ENCODE measurements around the gene PRKAG1.

PRKAG1 gene

DNA sequence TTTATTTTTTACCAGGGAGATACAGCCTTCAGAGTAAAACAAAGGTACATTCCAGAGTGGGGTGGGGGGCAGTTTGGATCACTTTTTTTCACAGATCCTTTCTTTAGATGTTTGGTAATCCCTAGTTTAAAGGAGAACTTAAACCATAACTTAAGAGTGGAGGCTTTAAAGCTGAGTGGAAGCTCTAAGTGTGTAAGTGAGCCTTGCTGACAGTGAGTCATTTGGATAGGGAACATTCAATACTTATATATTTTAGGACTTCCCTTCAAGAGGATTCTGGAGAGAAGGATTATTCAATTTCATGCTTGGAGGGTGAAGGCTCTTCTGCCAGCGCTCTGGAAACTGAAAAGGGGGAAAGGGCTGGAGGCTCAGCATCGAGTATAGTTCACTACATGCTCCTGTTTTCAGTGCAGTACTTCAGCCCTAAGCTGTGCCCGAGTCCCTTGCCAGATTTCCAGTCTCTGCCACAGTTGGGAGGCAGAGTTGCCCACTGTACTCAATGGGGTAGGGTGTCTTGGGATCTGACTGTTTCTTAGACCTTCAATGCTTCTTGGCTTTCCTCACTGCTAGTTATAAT lies 8.4 kb downstream of the PRKAG1 start:
- no peak overlapping the region for H3K4me3 ChIP-seq (ENCODE audit: low read depth, low read length)
- H3K27ac ChIP-seq (ENCODE audit: low read depth, low read length) = no peak overlapping the region

DNA sequence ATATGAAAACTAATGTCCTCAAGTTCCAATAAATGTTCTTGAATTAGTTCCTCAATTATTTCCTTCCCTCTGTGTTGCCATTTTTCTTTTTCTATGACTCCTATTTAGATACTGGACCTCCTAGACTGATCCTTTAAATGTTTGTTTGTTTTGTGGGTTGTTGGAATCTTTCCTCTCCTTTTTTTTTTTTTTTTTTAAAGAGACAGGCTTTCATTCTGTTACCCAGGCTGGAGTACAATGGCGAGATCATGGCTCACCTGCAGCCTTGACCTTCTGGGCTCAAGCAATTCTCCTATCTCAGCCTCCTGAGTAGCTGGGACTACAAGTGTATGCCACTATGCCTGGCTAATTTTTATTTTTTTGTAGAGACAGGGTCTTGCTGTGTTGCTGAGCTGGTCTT lies 9.6 kb downstream of the PRKAG1 start:
- Histone ChIP-seq H3K27ac (ENCODE audit: low read depth, low read length) (no peak overlapping the region), H3K4me3 (ENCODE audit: low read depth, low read length) (no peak overlapping the region), H2AFZ (ENCODE audit: low read length, unreplicated experiment) (no peak overlapping the region), H3K4me1 (ENCODE audit: control insufficient read depth, insufficient read depth, low read length, unreplicated experiment) (no peaks in the 10 kb centered on the region), H3K27me3 (ENCODE audit: insufficient read depth, low read length) (no peaks in the 10 kb centered on the region), H3K79me2 (ENCODE audit: control insufficient read depth, insufficient read depth, low read length, unreplicated experiment) (no peaks in the 10 kb centered on the region), H3K36me3 (ENCODE audit: insufficient read depth, low read length) (peaks cover 13% of the 10 kb centered on the region)

More for the DNA sequence above, 8.4 kb downstream of the PRKAG1 start:
- H3K27me3 ChIP-seq (ENCODE audit: insufficient read depth, low read length) = no peaks in the 10 kb centered on the region
- no peak overlapping the region for H2AFZ ChIP-seq (ENCODE audit: low read length, unreplicated experiment)
- H3K36me3 ChIP-seq (ENCODE audit: insufficient read depth, low read length) = peaks cover 10% of the 10 kb centered on the region
- peaks cover 3% of the 10 kb centered on the region for H3K4me1 ChIP-seq (ENCODE audit: control insufficient read depth, insufficient read depth, low read length, unreplicated experiment)
- peaks cover 9% of the 10 kb centered on the region for H3K79me2 ChIP-seq (ENCODE audit: control insufficient read depth, insufficient read depth, low read length, unreplicated experiment)

DNA sequence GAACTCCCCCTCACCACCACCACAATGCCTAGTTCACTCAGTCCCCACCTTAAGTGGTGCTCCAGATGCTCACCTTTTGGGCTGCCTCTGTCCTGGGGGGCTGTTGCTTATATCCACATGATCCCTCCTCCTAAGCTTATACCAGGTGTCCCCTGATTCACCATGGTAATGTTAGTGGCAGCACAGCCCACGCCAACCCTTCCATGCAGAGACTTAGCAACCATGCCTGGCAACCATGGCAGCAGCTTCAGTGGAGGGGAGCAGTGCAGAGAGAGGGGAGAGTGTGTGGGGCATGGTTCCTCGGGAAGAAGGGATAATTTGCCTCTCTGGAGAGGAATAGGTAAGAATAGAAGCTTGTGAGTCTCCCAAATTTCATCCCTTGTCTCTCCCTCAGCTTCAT lies 18.2 kb downstream of the PRKAG1 start:
- Histone ChIP-seq H3K27me3 (ENCODE audit: insufficient read depth, low read length) (peaks cover 12% of the 10 kb centered on the region; the same call in 1 of the 2 replicates), H3K79me2 (ENCODE audit: control insufficient read depth, insufficient read depth, low read length, unreplicated experiment) (no peaks in the 10 kb centered on the region), H3K4me1 (ENCODE audit: control insufficient read depth, insufficient read depth, low read length, unreplicated experiment) (peaks cover 14% of the 10 kb centered on the region), H3K36me3 (ENCODE audit: insufficient read depth, low read length) (peaks cover 8% of the 10 kb centered on the region; the same call in 1 of the 2 replicates), H2AFZ (ENCODE audit: low read length, unreplicated experiment) (no peak overlapping the region), H3K27ac (ENCODE audit: low read depth, low read length) (no peak overlapping the region), H3K4me3 (ENCODE audit: low read depth, low read length) (peak overlapping the region; percentile 73; the same call in 1 of the 2 replicates)

DNA sequence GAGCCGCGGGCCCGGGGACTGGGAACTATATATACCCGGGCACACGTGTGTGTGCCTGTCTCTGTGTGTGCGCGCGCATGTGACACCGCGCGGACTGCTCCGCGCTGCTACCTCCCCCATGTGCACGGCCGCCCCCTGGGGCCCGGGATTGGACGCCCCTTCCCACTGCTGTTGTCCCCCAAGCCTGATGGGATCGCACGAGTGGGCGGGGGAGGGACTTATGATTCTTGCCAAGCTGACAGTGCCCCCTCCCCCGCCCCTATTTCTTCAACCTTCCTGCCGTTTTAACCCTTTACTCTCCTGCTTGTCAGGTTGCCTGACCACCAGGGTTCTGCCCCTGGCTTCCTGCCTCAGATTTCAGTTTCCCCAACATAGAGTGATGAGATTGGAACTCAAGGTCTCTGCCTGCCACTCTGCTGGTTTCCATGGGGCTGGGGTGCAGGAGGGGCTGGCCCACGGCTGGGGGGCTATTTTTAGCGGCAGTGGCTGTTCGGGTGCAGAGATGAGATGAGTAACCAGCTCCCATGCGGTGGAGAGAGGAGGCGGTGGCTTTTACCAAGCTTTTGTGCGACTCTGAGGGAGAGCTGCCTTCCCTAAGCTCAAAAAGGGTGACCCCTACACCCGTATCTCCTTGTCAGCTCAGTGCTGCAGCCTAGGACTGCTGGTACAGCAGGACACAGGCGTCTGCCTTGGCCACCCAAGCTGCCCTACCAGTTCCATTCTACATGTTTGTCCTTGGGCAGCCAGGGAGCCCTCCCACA lies 19.0 kb downstream of the PRKAG1 start, which contains the start of gene DDN:
Gene DDN, minus strand, starts transcription at position 5 of the 761 bp plus-strand sequence. CDS start 88 bp downstream, outside the sequence.
- Histone ChIP-seq H3K27ac (ENCODE audit: low read depth, low read length) (peak within 1 kb of the TSS; percentile 6; the same call in 1 of the 2 replicates), H3K4me3 (ENCODE audit: low read depth, low read length) (peak within 1 kb of the TSS; percentile 74), H2AFZ (ENCODE audit: low read length, unreplicated experiment) (peak within 1 kb of the TSS; percentile 63), H3K4me1 (ENCODE audit: control insufficient read depth, insufficient read depth, low read length, unreplicated experiment) (peaks cover 14% of the 10 kb centered on the region), H3K27me3 (ENCODE audit: insufficient read depth, low read length) (peaks cover 19% of the 10 kb centered on the region), H3K79me2 (ENCODE audit: control insufficient read depth, insufficient read depth, low read length, unreplicated experiment) (no peaks in the 10 kb centered on the region), H3K36me3 (ENCODE audit: insufficient read depth, low read length) (peaks cover 3% of the 10 kb centered on the region; the same call in 1 of the 2 replicates)

DNA sequence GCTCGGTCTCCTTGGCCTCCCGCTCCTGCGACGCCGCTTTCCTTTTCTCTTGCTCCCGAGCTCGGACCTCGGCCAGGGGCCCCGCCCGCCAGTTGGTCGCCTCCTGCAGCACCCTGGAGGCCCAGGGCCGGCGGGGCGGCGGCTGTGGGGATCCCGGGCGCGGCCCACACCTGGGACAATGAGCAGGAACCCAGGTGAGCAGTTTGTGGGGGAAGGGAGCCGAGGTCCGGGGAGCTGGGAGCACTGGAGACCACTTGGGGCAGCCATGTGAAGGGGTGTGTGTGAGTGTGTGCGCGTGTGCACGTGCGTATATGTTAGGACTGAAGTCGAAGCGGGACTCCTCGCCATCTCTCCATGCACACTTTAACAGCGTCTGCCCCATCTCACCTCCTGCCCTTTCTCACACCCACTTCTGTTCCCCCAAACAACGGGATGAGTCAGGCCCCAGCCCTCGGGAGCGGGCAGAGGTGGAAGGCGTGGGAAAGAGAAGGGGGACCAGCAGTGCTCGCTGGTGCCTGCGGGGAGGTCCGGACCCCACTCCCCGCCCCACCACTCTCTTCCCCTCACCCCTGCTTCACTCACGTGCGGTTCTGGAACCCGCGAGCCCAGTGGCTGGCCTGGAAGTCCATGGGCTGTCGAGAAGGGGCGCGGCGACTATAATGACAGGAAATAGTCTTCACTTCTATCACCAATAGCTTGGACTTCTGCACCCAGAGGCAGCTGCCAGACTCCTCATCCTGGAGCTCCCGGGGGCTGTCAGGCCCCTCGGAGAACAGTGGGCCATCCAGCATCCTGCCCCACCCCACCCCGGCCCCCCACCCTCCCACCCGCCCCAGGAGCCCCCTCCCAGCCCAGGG lies 19.9 kb downstream of the PRKAG1 start:
- Histone ChIP-seq H2AFZ (ENCODE audit: low read length, unreplicated experiment) (peak overlapping the region; percentile 63), H3K79me2 (ENCODE audit: control insufficient read depth, insufficient read depth, low read length, unreplicated experiment) (no peaks in the 10 kb centered on the region), H3K27ac (ENCODE audit: low read depth, low read length) (no peak overlapping the region), H3K4me1 (ENCODE audit: control insufficient read depth, insufficient read depth, low read length, unreplicated experiment) (peaks cover 14% of the 10 kb centered on the region), H3K36me3 (ENCODE audit: insufficient read depth, low read length) (peaks cover 3% of the 10 kb centered on the region; the same call in 1 of the 2 replicates), H3K27me3 (ENCODE audit: insufficient read depth, low read length) (peaks cover 28% of the 10 kb centered on the region), H3K4me3 (ENCODE audit: low read depth, low read length) (peak overlapping the region; percentile 74)

DNA sequence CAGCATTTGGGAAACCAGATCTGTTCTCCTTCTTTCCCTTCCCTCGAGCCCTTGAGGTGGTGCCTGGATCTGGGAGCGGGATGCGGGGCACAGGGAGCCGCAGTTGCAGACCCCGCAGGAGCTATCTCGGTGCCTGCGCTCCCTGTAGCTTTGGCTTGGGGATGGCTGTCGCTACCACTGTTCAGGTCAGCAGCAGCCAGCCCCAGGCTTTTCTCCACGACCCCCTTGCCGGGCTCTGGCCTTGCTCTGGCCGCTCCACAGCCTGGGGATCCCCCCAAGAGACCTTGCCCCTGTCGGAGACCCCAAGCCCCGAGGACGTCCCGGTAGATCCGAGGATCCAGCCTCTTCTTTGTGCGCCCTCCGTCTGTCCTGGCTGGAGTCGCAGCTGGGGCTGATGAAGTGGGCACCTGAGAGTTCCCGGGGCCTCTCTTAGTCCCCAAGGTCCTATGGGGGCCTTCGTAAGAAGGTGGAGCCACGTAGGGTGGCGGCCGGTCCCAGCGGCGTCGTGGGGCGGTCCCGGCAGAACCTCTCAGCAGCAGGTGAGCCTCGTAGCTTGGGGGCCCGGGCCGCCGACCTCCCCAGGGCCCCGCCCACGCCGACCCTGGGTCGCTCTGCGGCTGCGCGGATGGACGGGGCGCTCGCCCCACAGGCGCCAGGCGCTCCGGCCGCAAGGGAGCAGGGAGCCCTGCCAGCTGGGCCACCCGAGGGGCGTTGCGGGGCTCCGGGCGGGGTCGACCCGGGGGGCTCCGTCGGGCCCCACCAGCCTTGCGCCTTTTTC lies 20.7 kb downstream of the PRKAG1 start:
- H2AFZ ChIP-seq (ENCODE audit: low read length, unreplicated experiment) = peak overlapping the region; percentile 63
- H3K27me3 ChIP-seq (ENCODE audit: insufficient read depth, low read length) = peaks cover 31% of the 10 kb centered on the region
- H3K27ac ChIP-seq (ENCODE audit: low read depth, low read length) = no peak overlapping the region
- H3K4me1 ChIP-seq (ENCODE audit: control insufficient read depth, insufficient read depth, low read length, unreplicated experiment) = peaks cover 14% of the 10 kb centered on the region
- peak overlapping the region; percentile 74 for H3K4me3 ChIP-seq (ENCODE audit: low read depth, low read length)
- peaks cover 3% of the 10 kb centered on the region; the same call in 1 of the 2 replicates for H3K36me3 ChIP-seq (ENCODE audit: insufficient read depth, low read length)
- no peaks in the 10 kb centered on the region for H3K79me2 ChIP-seq (ENCODE audit: control insufficient read depth, insufficient read depth, low read length, unreplicated experiment)

DNA sequence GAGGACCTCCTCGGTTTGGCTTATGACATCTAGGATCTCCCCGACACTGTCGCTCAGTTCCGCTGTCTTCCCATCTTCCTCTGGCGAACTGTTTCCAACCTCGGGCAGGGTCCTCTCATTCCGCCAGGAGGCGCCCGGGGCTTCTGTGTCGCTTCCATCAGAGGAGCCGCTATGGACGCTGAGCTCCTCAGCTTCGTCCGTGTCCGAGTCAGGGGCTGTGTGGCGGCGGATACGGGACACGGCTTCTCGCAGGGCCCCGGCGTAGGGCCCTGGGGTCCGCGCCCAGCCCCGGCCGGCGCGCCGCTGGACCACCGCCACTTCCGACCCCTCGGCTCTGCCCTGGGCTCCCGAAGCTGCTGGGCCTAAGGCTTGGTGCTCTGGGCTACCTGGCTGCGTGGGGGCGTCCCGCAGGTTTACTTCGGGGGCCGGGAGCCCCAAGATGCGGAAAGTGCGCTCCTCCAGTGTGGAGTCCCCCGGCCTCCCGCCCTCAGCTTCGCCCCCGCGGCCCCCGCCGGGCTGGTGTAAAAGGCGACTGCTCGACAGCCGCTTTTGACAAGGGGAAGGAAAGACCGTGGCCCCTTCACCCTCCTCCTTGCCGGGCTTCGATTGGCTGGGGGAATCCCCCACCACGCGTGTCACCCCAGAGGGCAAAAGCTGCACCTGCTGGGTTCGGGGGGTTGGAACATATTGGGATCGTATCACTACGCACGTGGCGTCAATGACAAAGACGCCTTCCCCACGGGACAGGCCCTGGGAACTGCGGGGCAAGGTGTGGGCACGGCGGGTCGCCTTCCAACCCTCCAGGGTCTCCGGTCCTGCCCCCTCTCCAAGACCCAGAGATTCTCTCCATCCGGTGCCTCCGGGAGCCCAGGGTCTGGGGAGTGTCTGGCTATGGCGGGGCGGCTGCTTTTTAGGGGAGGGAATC lies 21.5 kb downstream of the PRKAG1 start:
- Histone ChIP-seq H3K4me3 (ENCODE audit: low read depth, low read length) (peak overlapping the region; percentile 57; the same call in 1 of the 2 replicates), H2AFZ (ENCODE audit: low read length, unreplicated experiment) (peak overlapping the region; percentile 65), H3K27me3 (ENCODE audit: insufficient read depth, low read length) (peaks cover 33% of the 10 kb centered on the region), H3K4me1 (ENCODE audit: control insufficient read depth, insufficient read depth, low read length, unreplicated experiment) (peaks cover 14% of the 10 kb centered on the region), H3K36me3 (ENCODE audit: insufficient read depth, low read length) (peaks cover 3% of the 10 kb centered on the region; the same call in 1 of the 2 replicates), H3K27ac (ENCODE audit: low read depth, low read length) (no peak overlapping the region), H3K79me2 (ENCODE audit: control insufficient read depth, insufficient read depth, low read length, unreplicated experiment) (no peaks in the 10 kb centered on the region)

DNA sequence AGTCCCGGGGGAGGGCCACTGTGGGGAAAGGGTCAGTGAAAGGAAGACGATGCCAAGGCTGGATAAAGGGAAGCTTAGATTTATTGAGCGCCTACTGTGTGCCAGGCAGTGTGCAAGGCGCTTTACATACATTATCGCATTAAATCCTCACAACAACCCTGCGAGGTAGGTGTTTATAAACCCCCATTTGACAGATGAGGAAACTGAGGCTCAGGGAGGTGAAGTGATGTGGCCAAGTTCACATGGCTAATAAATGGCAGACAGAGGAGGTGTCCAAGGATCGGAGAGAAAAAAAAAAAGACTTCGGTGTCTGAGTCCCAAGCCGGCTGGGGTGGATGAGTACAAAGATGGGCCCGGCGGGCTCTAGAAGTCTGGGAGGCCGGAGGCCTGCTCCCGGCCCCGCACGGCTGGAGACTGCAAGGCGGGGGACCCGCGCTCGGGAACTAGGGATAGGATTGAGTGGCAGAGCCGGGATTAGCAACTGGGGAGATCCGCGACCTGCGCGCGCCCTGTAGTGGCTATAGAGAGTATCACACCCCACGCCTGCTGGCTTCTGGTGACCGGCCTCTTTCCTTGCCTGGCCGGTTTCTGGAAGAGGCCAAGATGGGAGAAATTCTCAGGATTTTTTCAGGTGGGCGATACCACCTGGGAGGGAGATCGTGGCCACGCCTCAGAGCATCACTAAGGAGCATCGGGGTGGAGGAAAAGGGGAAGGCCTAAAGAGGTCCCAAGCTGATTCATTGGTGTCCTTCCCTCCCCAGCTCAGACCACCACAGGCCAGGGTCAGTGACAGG lies 23.3 kb downstream of the PRKAG1 start:
- H3K27ac ChIP-seq (ENCODE audit: low read depth, low read length) = no peak overlapping the region
- H3K4me1 ChIP-seq (ENCODE audit: control insufficient read depth, insufficient read depth, low read length, unreplicated experiment) = peaks cover 10% of the 10 kb centered on the region
- H3K79me2 ChIP-seq (ENCODE audit: control insufficient read depth, insufficient read depth, low read length, unreplicated experiment) = no peaks in the 10 kb centered on the region
- no peaks in the 10 kb centered on the region for H3K36me3 ChIP-seq (ENCODE audit: insufficient read depth, low read length)
- no peak overlapping the region for H2AFZ ChIP-seq (ENCODE audit: low read length, unreplicated experiment)
- H3K4me3 ChIP-seq (ENCODE audit: low read depth, low read length) = peak overlapping the region; percentile 37; the same call in 1 of the 2 replicates
- peaks cover 33% of the 10 kb centered on the region for H3K27me3 ChIP-seq (ENCODE audit: insufficient read depth, low read length)

All from ACC112 (cell line).